Neural cell (in vitro differentiated cells): ENCODE measurements around the gene RITA1. TPM values are rescaled to one million over a fixed set of nuclear protein-coding genes. Genes with fewer than 3 reads are reported as not detected.
"Not testable (repeated sequence)": the region's sequence is repeated elsewhere in the genome, so short reads cannot be mapped to it uniquely, and the experiment has no call there.

Experiments
- H2AFZ ChIP-seq: fragments of 200-600, 300-800 bp; sonication (generic), shearing (Covaris generic); 2 replicates; pipeline ENCODE4 v1.6.0; 2014; ENCODE audit warnings: low read depth, mild to moderate bottlenecking, antibody characterized with exemption, low read length, moderate library complexity
- H3F3A ChIP-seq: fragments of 200-600 bp; shearing (Covaris generic); 2 replicates; pipeline ENCODE4 v1.6.1; 2016; ENCODE audit warnings: mild to moderate bottlenecking, moderate library complexity, mixed read lengths, antibody characterized with exemption, low read length; ENCODE audit not compliant: insufficient read depth, poor library complexity, severe bottlenecking
- H3K27ac ChIP-seq: fragments of 200-600, 300-800 bp; sonication (generic), shearing (Covaris generic); 2 replicates; pipeline ENCODE4 v1.5.1; 2014; ENCODE audit warnings: mild to moderate bottlenecking, low read length, moderate library complexity
- H3K27me3 ChIP-seq: fragments of 300-800, 200-600 bp; sonication (generic), shearing (Covaris generic); 2 replicates; pipeline ENCODE4 v1.6.0; 2014; ENCODE audit warnings: mild to moderate bottlenecking, low read depth, low read length, moderate library complexity; ENCODE audit not compliant: insufficient read depth
- H3K36me3 ChIP-seq: fragments of 300-800, 200-600 bp; sonication (generic), shearing (Covaris generic); 2 replicates; pipeline ENCODE4 v1.5.1; 2014; ENCODE audit warnings: mild to moderate bottlenecking, antibody characterized with exemption, low read length, moderate library complexity; ENCODE audit not compliant: insufficient read depth
- H3K4me2 ChIP-seq: fragments of 300-800, 200-600 bp; sonication (generic), shearing (Covaris generic); 2 replicates; pipeline ENCODE4 v1.6.0; 2014; ENCODE audit warnings: mild to moderate bottlenecking, low read length
- H3K4me3 ChIP-seq: fragments of 300-800, 200-600 bp; sonication (generic), shearing (Covaris generic); 2 replicates; pipeline ENCODE4 v1.5.1; 2014; ENCODE audit warnings: mild to moderate bottlenecking, low read length, moderate library complexity
- H3K79me2 ChIP-seq: fragments of 200-600 bp; shearing (Covaris generic); replicated peaks from 2 replicates; pipeline ENCODE4 v1.6.0; 2014; ENCODE audit warnings: mild to moderate bottlenecking, low read length, moderate library complexity; ENCODE audit not compliant: insufficient read depth
- H3K9ac ChIP-seq: fragments of 300-800, 200-600 bp; sonication (generic), shearing (Covaris generic); 2 replicates; pipeline ENCODE4 v1.6.1; 2016; ENCODE audit warnings: mild to moderate bottlenecking, low read length, mixed read lengths
- H3K9me2 ChIP-seq: fragments of 200-600 bp; shearing (Covaris generic); 2 replicates; pipeline ENCODE4 v1.6.1; 2016; ENCODE audit warnings: mild to moderate bottlenecking, low read length, mixed read lengths; ENCODE audit not compliant: insufficient read depth
- H3K9me3 ChIP-seq: fragments of 200-600, 300-800 bp; sonication (generic), shearing (Covaris generic); 2 replicates; pipeline ENCODE4 v1.6.1; 2016; ENCODE audit warnings: mild to moderate bottlenecking, mixed run types, low read length, moderate library complexity, mixed read lengths
- H4K20me1 ChIP-seq: fragments of 200-600 bp; shearing (Covaris generic); 2 replicates; pipeline ENCODE4 v1.6.1; 2016; ENCODE audit warnings: mild to moderate bottlenecking, mixed run types; ENCODE audit not compliant: insufficient read depth
- CTCF ChIP-seq: fragments of 450-650 bp; IDR thresholded peaks from 2 replicates; pipeline ENCODE4 v1.5.1; 2014; ENCODE audit warnings: antibody characterized with exemption, mild to moderate bottlenecking, moderate library complexity; ENCODE audit not compliant: poor library complexity, severe bottlenecking
- EP300 ChIP-seq: fragments of 450-650 bp; conservative IDR thresholded peaks from 2 replicates; pipeline ENCODE4 v1.6.1; 2014; ENCODE audit warnings: antibody characterized with exemption, mild to moderate bottlenecking, moderate library complexity; ENCODE audit not compliant: poor library complexity, severe bottlenecking
- EZH2 ChIP-seq: fragments of 200-600, 300-800 bp; shearing (Covaris generic), sonication (generic); IDR thresholded peaks from 2 replicates; pipeline ENCODE4 v1.6.1; 2014; ENCODE audit warnings: antibody characterized with exemption, low read length, borderline replicate concordance, mild to moderate bottlenecking; ENCODE audit not compliant: insufficient read depth, poor library complexity, severe bottlenecking
- MXI1 ChIP-seq: fragments of 450-650 bp; conservative IDR thresholded peaks from 2 replicates; pipeline ENCODE4 v1.6.1; 2014; ENCODE audit warnings: antibody characterized with exemption, mild to moderate bottlenecking; ENCODE audit not compliant: poor library complexity, severe bottlenecking
- POLR2AphosphoS5 ChIP-seq: IDR thresholded peaks from 2 replicates; pipeline ENCODE4 v1.6.1; 2012
- RAD21 ChIP-seq: fragments of 450-650 bp; conservative IDR thresholded peaks from 2 replicates; pipeline ENCODE4 v1.6.1; 2014; ENCODE audit warnings: antibody characterized with exemption, mild to moderate bottlenecking, moderate library complexity
- SMC3 ChIP-seq: fragments of 450-650 bp; conservative IDR thresholded peaks from 2 replicates; pipeline ENCODE4 v1.6.1; 2014; ENCODE audit warnings: antibody characterized with exemption, mild to moderate bottlenecking, moderate library complexity; ENCODE audit not compliant: poor library complexity
- TAF1 ChIP-seq: IDR thresholded peaks from 2 replicates; pipeline ENCODE4 v1.6.1; 2012; ENCODE audit warnings: low read depth
- polyA plus RNA-seq: library from polyadenylated mRNA; depleted of rRNA; stranded (reverse); fragments of >200 nt; gene quantifications from 2 replicates; pipeline ENCODE4 v1.2.3, GENCODE V29; 2014
- TF ChIP-seq, protein P1 (sequence below): IDR thresholded peaks from 2 replicates; pipeline ENCODE4 v1.6.1; 2012; ENCODE audit warnings: borderline replicate concordance

RITA1 gene
- polyA plus RNA-seq, 1 donor from 2014 or later, result 23.3 TPM

DNA sequence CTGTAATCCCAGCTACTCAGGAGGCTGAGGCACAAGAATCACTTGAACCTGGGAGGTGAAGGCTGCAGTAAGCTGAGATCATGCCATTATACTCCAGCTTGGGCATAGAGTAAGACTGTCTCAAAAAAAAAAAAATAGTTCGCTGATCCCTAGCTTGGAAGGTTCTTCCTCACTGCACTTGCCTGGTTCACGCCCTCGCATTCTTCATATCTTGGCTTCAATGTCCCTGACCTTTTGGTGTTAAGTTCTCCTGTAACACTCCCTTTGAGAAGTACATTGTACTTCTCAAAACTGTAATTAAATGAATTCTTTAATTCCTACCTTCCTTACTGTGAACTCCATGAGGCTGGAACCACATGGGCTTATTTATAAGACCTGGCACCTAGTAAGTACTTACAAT lies 19.3 kb downstream of the RITA1 start:
- Histone ChIP-seq H3K27ac (no peak overlapping the region), H3K9me2 (no peaks in the 10 kb centered on the region), H2AFZ (no peak overlapping the region), H4K20me1 (no peaks in the 10 kb centered on the region), H3K4me2 (no peak overlapping the region), H3K4me3 (no peak overlapping the region), H3K27me3 (no peaks in the 10 kb centered on the region), H3K9me3 (no peaks in the 10 kb centered on the region), H3K9ac (no peak overlapping the region), H3F3A (no peaks in the 10 kb centered on the region), H3K36me3 (no peaks in the 10 kb centered on the region), H3K79me2 (no peaks in the 10 kb centered on the region)
- no peak for TF ChIP-seq TAF1
- TF ChIP-seq, protein P1, sequence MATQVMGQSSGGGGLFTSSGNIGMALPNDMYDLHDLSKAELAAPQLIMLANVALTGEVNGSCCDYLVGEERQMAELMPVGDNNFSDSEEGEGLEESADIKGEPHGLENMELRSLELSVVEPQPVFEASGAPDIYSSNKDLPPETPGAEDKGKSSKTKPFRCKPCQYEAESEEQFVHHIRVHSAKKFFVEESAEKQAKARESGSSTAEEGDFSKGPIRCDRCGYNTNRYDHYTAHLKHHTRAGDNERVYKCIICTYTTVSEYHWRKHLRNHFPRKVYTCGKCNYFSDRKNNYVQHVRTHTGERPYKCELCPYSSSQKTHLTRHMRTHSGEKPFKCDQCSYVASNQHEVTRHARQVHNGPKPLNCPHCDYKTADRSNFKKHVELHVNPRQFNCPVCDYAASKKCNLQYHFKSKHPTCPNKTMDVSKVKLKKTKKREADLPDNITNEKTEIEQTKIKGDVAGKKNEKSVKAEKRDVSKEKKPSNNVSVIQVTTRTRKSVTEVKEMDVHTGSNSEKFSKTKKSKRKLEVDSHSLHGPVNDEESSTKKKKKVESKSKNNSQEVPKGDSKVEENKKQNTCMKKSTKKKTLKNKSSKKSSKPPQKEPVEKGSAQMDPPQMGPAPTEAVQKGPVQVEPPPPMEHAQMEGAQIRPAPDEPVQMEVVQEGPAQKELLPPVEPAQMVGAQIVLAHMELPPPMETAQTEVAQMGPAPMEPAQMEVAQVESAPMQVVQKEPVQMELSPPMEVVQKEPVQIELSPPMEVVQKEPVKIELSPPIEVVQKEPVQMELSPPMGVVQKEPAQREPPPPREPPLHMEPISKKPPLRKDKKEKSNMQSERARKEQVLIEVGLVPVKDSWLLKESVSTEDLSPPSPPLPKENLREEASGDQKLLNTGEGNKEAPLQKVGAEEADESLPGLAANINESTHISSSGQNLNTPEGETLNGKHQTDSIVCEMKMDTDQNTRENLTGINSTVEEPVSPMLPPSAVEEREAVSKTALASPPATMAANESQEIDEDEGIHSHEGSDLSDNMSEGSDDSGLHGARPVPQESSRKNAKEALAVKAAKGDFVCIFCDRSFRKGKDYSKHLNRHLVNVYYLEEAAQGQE, result no peak

GRCh38 chr12:113206802-113207201 lies 21.3 kb downstream of the RITA1 start:
- not testable (repeated sequence) for H3K9ac ChIP-seq, H2AFZ ChIP-seq, H3K79me2 ChIP-seq, H3K36me3 ChIP-seq, H3F3A ChIP-seq, H3K27ac ChIP-seq, H3K9me2 ChIP-seq, H3K27me3 ChIP-seq, H4K20me1 ChIP-seq, H3K4me3 ChIP-seq, H3K9me3 ChIP-seq, H3K4me2 ChIP-seq

- H3K27ac ChIP-seq, result no peak overlapping the region
- TF ChIP-seq SMC3 (no peak), RAD21 (no peak), TAF1 (no peak), CTCF (no peak), EZH2 (no peak), EP300 (no peak), POLR2AphosphoS5 (no peak), MXI1 (no peak)
- TF ChIP-seq, protein P1, result no peak
- H4K20me1 ChIP-seq, result no peaks in the 10 kb centered on the region
- H3K36me3 ChIP-seq, result no peaks in the 10 kb centered on the region
- no peaks in the 10 kb centered on the region for H3K79me2 ChIP-seq
- H3K9ac ChIP-seq, result no peak overlapping the region
- no peaks in the 10 kb centered on the region for H3F3A ChIP-seq
- no peak overlapping the region for H2AFZ ChIP-seq
- no peaks in the 10 kb centered on the region for H3K9me3 ChIP-seq
- no peaks in the 10 kb centered on the region for H3K9me2 ChIP-seq
- H3K4me3 ChIP-seq, result no peak overlapping the region
- H3K27me3 ChIP-seq, result no peaks in the 10 kb centered on the region
- H3K4me2 ChIP-seq, result no peak overlapping the region
Measured at GRCh38 chr12:113207613-113208040, 22.1 kb downstream of the RITA1 start.
